HepG2 (cell line): ENCODE results near the gene IFT27. TPM values are rescaled to one million over a fixed set of nuclear protein-coding genes. Genes with fewer than 3 reads are reported as not detected.

Source experiments
- ATAC-seq: fragments of 200-7000 bp; cut with Tn5 transposase; 3 replicates; pipeline ENCODE4 v1.9.1; 2020; ENCODE audit warnings: mild to moderate bottlenecking, moderate library complexity
- BruUV-seq: library from RNA; stranded (reverse); fragments of 400-500 nt; replicated peaks from 2 replicates; lab custom pipeline; 2021; lab: Mats Ljungman, UMichigan
- CTCF ChIA-PET: fragments of 300-600 bp; formaldehyde crosslinking; extraction: SDS; loops from one replicate; lab custom pipeline; 2021; ENCODE audit warnings: low total read pairs, inconsistent platforms, low intra/inter-chr PET ratio; lab: Yijun Ruan, JAX
- POLR2A ChIA-PET: fragments of 350-600 bp; sonication (Branson Sonifier 250); formaldehyde crosslinking; loops from one replicate; lab custom pipeline; 2020; ENCODE audit warnings: antibody characterized with exemption, inconsistent platforms; lab: Yijun Ruan, JAX
- DNase-seq: peaks from one replicate; pipeline ENCODE4 v3.0.0-alpha.2; 2015; ENCODE audit warnings: low spot score
- FAIRE-seq: peaks from 3 replicates; lab custom pipeline; 2011; peaks lifted over from hg19 to GRCh38; lab: Jason Lieb, UNC
- H2AFZ ChIP-seq: one replicate; pipeline ENCODE4 v1.6.1; 2011; ENCODE audit warnings: low read length, inconsistent platforms
- H3K27ac ChIP-seq: fragments of 300-600 bp; 3 replicates; pipeline ENCODE4 v1.8.0; 2011; ENCODE audit warnings: mixed run types, mild to moderate bottlenecking, mixed read lengths, low read length, inconsistent platforms; ENCODE audit not compliant: insufficient read depth; ENCODE audit errors: extremely low read length
- H3K27me3 ChIP-seq, 2 experiments: fragments of 200-600 bp in 1 of 2; 2 replicates in 1 of 2; 3 replicates in 1 of 2; pipeline versions ENCODE4 v1.6.0 to v1.8.0; 2011; ENCODE audit warnings: low read length in 2 of 2, mild to moderate bottlenecking in 2 of 2, moderate library complexity in 2 of 2, inconsistent platforms in 1 of 2; ENCODE audit not compliant: insufficient read depth in 2 of 2, control insufficient read depth in 1 of 2
- H3K36me3 ChIP-seq, 2 experiments: fragments of 200-600 bp in 1 of 2; replicated peaks in 1 of 2; 2 replicates in 1 of 2; 3 replicates in 1 of 2; pipeline versions ENCODE4 v1.5.1 to v1.8.0; 2011; ENCODE audit warnings: low read length in 2 of 2, inconsistent platforms in 1 of 2; ENCODE audit not compliant: insufficient read depth in 2 of 2, control insufficient read depth in 1 of 2
- H3K4me1 ChIP-seq: 2 replicates; pipeline ENCODE4 v1.5.1; 2012; ENCODE audit warnings: low read length, inconsistent platforms; ENCODE audit not compliant: insufficient read depth
- H3K4me2 ChIP-seq: 2 replicates; pipeline ENCODE4 v1.6.0; 2011; ENCODE audit warnings: low read depth, low read length, inconsistent platforms
- H3K4me3 ChIP-seq, 3 experiments: fragments of 200-600 bp in 1 of 3; sonication (generic), shearing (Covaris generic) in 1 of 3; replicated peaks in 1 of 3; 2 replicates each; pipeline ENCODE4 v1.5.1; 2011 to 2016; ENCODE audit warnings: low read length in 3 of 3, inconsistent platforms in 2 of 3, low read depth in 2 of 3, mild to moderate bottlenecking in 2 of 3, control low read depth in 1 of 3, mixed read lengths in 1 of 3; ENCODE audit not compliant: insufficient read depth in 1 of 3
- H3K79me2 ChIP-seq: one replicate; pipeline ENCODE4 v1.6.1; 2011; ENCODE audit warnings: low read length, inconsistent platforms; ENCODE audit not compliant: insufficient read depth
- H3K9ac ChIP-seq: 2 replicates; pipeline ENCODE4 v1.6.0; 2011; ENCODE audit warnings: mild to moderate bottlenecking, low read depth, low read length, inconsistent platforms; ENCODE audit not compliant: insufficient read depth
- H3K9me3 ChIP-seq: 2 replicates; pipeline ENCODE4 v1.5.1; 2012; ENCODE audit warnings: mild to moderate bottlenecking, low read length
- H4K20me1 ChIP-seq: 2 replicates; pipeline ENCODE4 v1.6.0; 2011; ENCODE audit warnings: inconsistent platforms, mild to moderate bottlenecking, low read length, moderate library complexity; ENCODE audit not compliant: insufficient read depth
- ATAD3A ChIP-seq: sonication (generic); formaldehyde crosslinking; IDR thresholded peaks from 2 replicates; pipeline ENCODE4 v1.4.0; 2020; ENCODE audit warnings: missing genetic modification reagents
- BCL6 ChIP-seq: IDR thresholded peaks from 2 replicates; pipeline ENCODE4 v1.6.1; 2016; ENCODE audit warnings: missing genetic modification reagents, missing compliant biosample characterization
- EP300 ChIP-seq, 3 experiments: sonication (generic) in 1 of 3; formaldehyde crosslinking in 1 of 3; IDR thresholded peaks; 2 replicates each; pipeline versions ENCODE4 v1.5.1 to v1.6.1; 2011 to 2020; ENCODE audit warnings: low read depth in 2 of 3, low read length in 2 of 3, borderline replicate concordance in 1 of 3, improper control_type of control experiment in 1 of 3, mild to moderate bottlenecking in 1 of 3, missing genetic modification reagents in 1 of 3, moderate library complexity in 1 of 3
- HMGA1 ChIP-seq: sonication (generic); formaldehyde crosslinking; conservative IDR thresholded peaks from 2 replicates; pipeline ENCODE4 v1.4.0; 2020; ENCODE audit warnings: missing genetic modification reagents
- KLF9 ChIP-seq: IDR thresholded peaks from 2 replicates; pipeline ENCODE4 v1.6.1; 2016; ENCODE audit warnings: low read depth
- MAFF ChIP-seq: IDR thresholded peaks from 2 replicates; pipeline ENCODE4 v1.6.1; 2011; ENCODE audit warnings: low read depth, low read length, improper control_type of control experiment
- MZF1 ChIP-seq: sonication (generic); formaldehyde crosslinking; IDR thresholded peaks from 2 replicates; pipeline ENCODE4 v1.8.1; 2023; ENCODE audit warnings: mild to moderate bottlenecking, missing genetic modification reagents, borderline replicate concordance
- NCOA1 ChIP-seq: sonication (generic); formaldehyde crosslinking; IDR thresholded peaks from 2 replicates; pipeline ENCODE4 v1.9.0; 2021; ENCODE audit warnings: missing genetic modification reagents
- NR2F1 ChIP-seq, 2 experiments: fragments of 450-650 bp in 1 of 2; formaldehyde crosslinking in 1 of 2; IDR thresholded peaks; 2 replicates each; pipeline versions ENCODE4 v1.5.0 to v1.6.1; 2016 to 2020; ENCODE audit warnings: mild to moderate bottlenecking in 1 of 2, missing compliant biosample characterization in 1 of 2, missing genetic modification reagents in 1 of 2, moderate library complexity in 1 of 2
- PAXIP1 ChIP-seq: sonication (generic); formaldehyde crosslinking; conservative IDR thresholded peaks from 2 replicates; pipeline ENCODE4 v1.4.0; 2020; ENCODE audit warnings: mild to moderate bottlenecking, missing genetic modification reagents, moderate library complexity
- RFX1 ChIP-seq: fragments of 450-650 bp; IDR thresholded peaks from 2 replicates; pipeline ENCODE4 v1.6.1; 2017
- ZNF260 ChIP-seq: sonication (generic); formaldehyde crosslinking; IDR thresholded peaks from 2 replicates; pipeline ENCODE4 v1.4.0; 2020; ENCODE audit warnings: missing genetic modification reagents, low read depth, mild to moderate bottlenecking, borderline replicate concordance
- ZNF280D ChIP-seq: sonication (generic); formaldehyde crosslinking; IDR thresholded peaks from 2 replicates; pipeline ENCODE4 v1.5.1; 2020; ENCODE audit warnings: mild to moderate bottlenecking, missing genetic modification reagents
- ZNF891 ChIP-seq: sonication (generic); formaldehyde crosslinking; IDR thresholded peaks from 2 replicates; pipeline ENCODE4 v1.5.0; 2020; ENCODE audit warnings: mild to moderate bottlenecking, missing genetic modification reagents
- WGBS: methylation state at CpG from one replicate; pipeline ENCODE4 v1.1.6; 2017; ENCODE audit warnings: low lambda C conversion rate; 5-methylcytosine and 5-hydroxymethylcytosine counted together
- in situ Hi-C: cut with HindIII; loops from 2 replicates; pipeline ENCODE4 v1.10.0; 2017; ENCODE audit warnings: low pct_unique_long_range_greater_than_20kb; ENCODE audit not compliant: extremely low pct_ligation_motif_present
- intact Hi-C: fragments of 100-400 bp; cut with micrococcal nuclease; formaldehyde crosslinking; loops from one replicate; pipeline ENCODE4 v1.10.0; 2022; ENCODE audit not compliant: unreplicated experiment
- polyA plus RNA-seq, 8 experiments: library from polyadenylated mRNA; depleted of rRNA in 3 of 8; stranded (reverse) in 7 of 8; unstranded in 1 of 8; fragments of >200 nt; fragmentation: Illumina TruSeq in 4 of 8; extraction: Trizol in 4 of 8; gene quantifications; 2 replicates each; pipeline versions ENCODE4 v1.2.1 to v1.2.3, GENCODE V29; 2011 to 2016; ENCODE audit warnings: low read depth in 4 of 8, missing spikeins in 1 of 8, mixed read lengths in 1 of 8; ENCODE audit not compliant: insufficient read depth in 1 of 8
- total RNA-seq, 5 experiments: library from RNA; depleted of rRNA; stranded (reverse); fragments of >200 nt; fragmentation: Illumina TruSeq; extraction: Trizol; gene quantifications; 2 replicates each; pipeline ENCODE4 v1.2.3, GENCODE V29; 2016; ENCODE audit warnings: low read depth in 1 of 5

IFT27 gene
- total and polyA plus RNA-seq, 2 of the 13 experiments (the other 11 are each of a cell fraction or from before 2014, with no cell fraction given): 0.25 to 0.33 TPM

- TF ChIP-seq ZNF280D (CRISPR knock-in tag) (no peak), KLF9 (CRISPR knock-in tag) (no peak), ZNF260 (CRISPR knock-in tag) (no peak), MAFF (no peak)
These were observed 29.4 kb downstream of the IFT27 start (continued) for GRCh38 chr22:36746375-36746970.

- Histone ChIP-seq H4K20me1 (0 out of 2 replicates have a peak, but pooled peaks cover 3% of the 10 kb centered on the region), H3K9ac (no peak overlapping the region), H3K4me1 (no peaks in the 10 kb centered on the region), H3K79me2 (no peaks in the 10 kb centered on the region), H3K27ac (no peak overlapping the region), H3K27me3 (peaks cover 10 to 29% of the 10 kb centered on the region in 2 experiments; a peak in 4 of 5 replicates), H2AFZ (no peak overlapping the region), H3K4me3 (no peak overlapping the region), H3K9me3 (no peaks in the 10 kb centered on the region), H3K36me3 (no peaks in the 10 kb centered on the region), H3K4me2 (no peak overlapping the region)
- DNase-seq (no peak), FAIRE-seq (no peak), ATAC-seq (no peak)
- ChIA-PET POLR2A (no interaction called here), CTCF (no interaction called here)
- intact Hi-C loops (no loop called here), in situ Hi-C loops (no loop called here)
- 7% methylated on average over 3 of the region's 8 CpGs for WGBS
- no TSS peak for BruUV-seq
- no peak for TF ChIP-seq BCL6 (CRISPR knock-in tag)
- TF ChIP-seq PAXIP1 (CRISPR knock-in tag): no peak
- no peak for TF ChIP-seq NCOA1 (CRISPR knock-in tag)
- no peak for TF ChIP-seq RFX1
- no peak for TF ChIP-seq EP300 (IDR thresholded peaks at IDR 0.05; ENCODE audit: low read depth in 2 of 2, low read length in 2 of 2)
- TF ChIP-seq EP300 (CRISPR knock-in tag; IDR thresholded peaks at IDR 0.05; ENCODE audit: borderline replicate concordance): no peak
- no peak for TF ChIP-seq NR2F1 (CRISPR knock-in tag; IDR thresholded peaks at IDR 0.05)
- TF ChIP-seq ZNF891: no peak
- TF ChIP-seq ATAD3A (CRISPR knock-in tag): no peak
- TF ChIP-seq HMGA1: no peak
- TF ChIP-seq MZF1: no peak
These were observed 30.5 kb downstream of the IFT27 start for GRCh38 chr22:36745301-36745995.
